PC-9 (cell line): ENCODE measurements around the gene MTERF4. TPM values are rescaled to one million over a fixed set of nuclear protein-coding genes. Genes with fewer than 3 reads are reported as not detected.
"Not testable (repeated sequence)": the region's sequence is repeated elsewhere in the genome, so short reads cannot be mapped to it uniquely, and the experiment has no call there.

Experiments used
- BruUV-seq: library from RNA; stranded (reverse); fragments of 400-500 nt; replicated peaks from 2 replicates; lab custom pipeline; 2021; lab: Mats Ljungman, UMichigan
- CTCF ChIA-PET: fragments of 300-600 bp; sonication (Branson Sonifier 250); formaldehyde crosslinking; loops from one replicate; lab custom pipeline; 2022; ENCODE audit warnings: antibody characterized with exemption; lab: Charles Lee
- POLR2A ChIA-PET: fragments of 300-600 bp; sonication (Branson Sonifier 250); formaldehyde crosslinking; loops from one replicate; lab custom pipeline; 2022; ENCODE audit warnings: antibody characterized with exemption; ENCODE audit not compliant: unreplicated experiment; lab: Charles Lee
- DNase-seq, 2 experiments: peaks; one replicate each; pipeline versions ENCODE4 v3.0.0 to v3.0.0-alpha.2; 2015 to 2022; ENCODE audit warnings: mixed read lengths in 1 of 2
- H2AFZ ChIP-seq: fragments of 200-600 bp; sonication (generic); 2 replicates; pipeline ENCODE4 v1.8.1; 2017; ENCODE audit warnings: antibody characterized with exemption
- H3F3A ChIP-seq: fragments of 200-600 bp; sonication (generic); 2 replicates; pipeline ENCODE4 v1.8.1; 2017; ENCODE audit warnings: antibody characterized with exemption, mild to moderate bottlenecking, low read depth; ENCODE audit not compliant: insufficient read depth
- H3K27ac ChIP-seq: fragments of 200-600 bp; sonication (generic); 2 replicates; pipeline ENCODE4 v1.6.1; 2016; ENCODE audit warnings: mixed run types
- H3K27me3 ChIP-seq: fragments of 200-600 bp; sonication (generic); 2 replicates; pipeline ENCODE4 v1.6.1; 2016; ENCODE audit warnings: low read depth, mixed run types; ENCODE audit not compliant: insufficient read depth
- H3K36me3 ChIP-seq: fragments of 200-600 bp; sonication (generic); 2 replicates; pipeline ENCODE4 v1.6.1; 2016; ENCODE audit warnings: low read depth, mixed run types
- H3K4me1 ChIP-seq: fragments of 200-600 bp; sonication (generic); replicated peaks from 2 replicates; pipeline ENCODE4 v1.6.1; 2016; ENCODE audit warnings: mixed run types; ENCODE audit not compliant: insufficient read depth
- H3K4me2 ChIP-seq: fragments of 200-600 bp; sonication (generic); 2 replicates; pipeline ENCODE4 v1.6.1; 2017; ENCODE audit warnings: mixed run types
- H3K4me3 ChIP-seq: fragments of 200-600 bp; sonication (generic); 2 replicates; pipeline ENCODE4 v1.6.1; 2016; ENCODE audit warnings: mixed run types
- H3K79me2 ChIP-seq: fragments of 200-600 bp; sonication (generic); 2 replicates; pipeline ENCODE4 v1.6.1; 2017; ENCODE audit warnings: low read depth, mixed run types
- H3K9me2 ChIP-seq: fragments of 200-600 bp; sonication (generic); 2 replicates; pipeline ENCODE4 v1.8.1; 2017; ENCODE audit warnings: mild to moderate bottlenecking; ENCODE audit not compliant: insufficient read depth
- H3K9me3 ChIP-seq: fragments of 200-600 bp; sonication (generic); 2 replicates; pipeline ENCODE4 v1.8.1; 2016; ENCODE audit warnings: low read depth; ENCODE audit not compliant: insufficient read depth
- H4K20me1 ChIP-seq: fragments of 200-600 bp; sonication (generic); 2 replicates; pipeline ENCODE4 v1.8.1; 2017; ENCODE audit not compliant: insufficient read depth
- CTCF ChIP-seq: fragments of 200-600 bp; sonication (generic); conservative IDR thresholded peaks from 2 replicates; pipeline ENCODE4 v1.6.1; 2017; ENCODE audit warnings: mixed run types, antibody characterized with exemption, mild to moderate bottlenecking, moderate library complexity
- EZH2 ChIP-seq: fragments of 200-600 bp; sonication (generic); IDR thresholded peaks from 2 replicates; pipeline ENCODE4 v1.8.0; 2017; ENCODE audit warnings: antibody characterized with exemption, low read depth
- intact Hi-C: fragments of 100-400 bp; cut with micrococcal nuclease; formaldehyde crosslinking; loops from one replicate; pipeline ENCODE4 v1.10.0; 2022; ENCODE audit not compliant: unreplicated experiment
- total RNA-seq: library from RNA; stranded (reverse); gene quantifications from 2 replicates; pipeline ENCODE4 v1.2.3, GENCODE V29; 2021

Gene MTERF4
- total RNA-seq, 1 experiment from 2014 or later, result 42.8 TPM

GRCh38 chr2:241095594-241096290 is 6.3 kb downstream of the MTERF4 start:
- POLR2A ChIA-PET, result interaction anchor here (0.7 kb wide), 1 partner anchor 102 kb away, joined by 3 read pairs; no protein-coding TSS in a partner anchor
- Histone ChIP-seq H3K27ac (no peak overlapping the region), H3K4me2 (no peak overlapping the region), H3K9me3 (no peaks in the 10 kb centered on the region), H3K4me1 (no peaks in the 10 kb centered on the region; the same call in 1 of the 2 replicates), H4K20me1 (peaks cover 6% of the 10 kb centered on the region; the same call in 1 of the 2 replicates), H2AFZ (no peak overlapping the region), H3K27me3 (no peaks in the 10 kb centered on the region), H3K79me2 (peaks cover 16% of the 10 kb centered on the region), H3K4me3 (no peak overlapping the region), H3K36me3 (peaks cover 22% of the 10 kb centered on the region; the same call in 1 of the 2 replicates), H3K9me2 (no peaks in the 10 kb centered on the region), H3F3A (peaks cover 3% of the 10 kb centered on the region; the same call in 1 of the 2 replicates)
- CTCF ChIA-PET, result interaction anchor here (0.6 kb wide), 1 partner anchor 17 kb away, joined by 5 read pairs; no protein-coding TSS in a partner anchor
- intact Hi-C loops, result no loop called here
- BruUV-seq, result no TSS peak
- DNase-seq, result no peak
- TF ChIP-seq EZH2 (no peak), CTCF (no peak)

- no TSS peak for BruUV-seq
- DNase-seq, result no peak
- H3K9me2 ChIP-seq, result no peaks in the 10 kb centered on the region
- CTCF ChIA-PET, result interaction anchor here (0.6 to 1.0 kb wide), 2 partner anchors 16 to 17 kb away, joined by 3 to 5 read pairs; no protein-coding TSS in a partner anchor
- no peaks in the 10 kb centered on the region for H3K4me1 ChIP-seq
- no peak overlapping the region for H3K4me2 ChIP-seq
- no peak overlapping the region for H2AFZ ChIP-seq
- no peaks in the 10 kb centered on the region for H3K27me3 ChIP-seq
- H3K27ac ChIP-seq, result no peak overlapping the region
- H3K79me2 ChIP-seq, result peaks cover 8% of the 10 kb centered on the region; the same call in 1 of the 2 replicates
- no peaks in the 10 kb centered on the region for H3K9me3 ChIP-seq
- H4K20me1 ChIP-seq, result peaks cover 6% of the 10 kb centered on the region; the same call in 1 of the 2 replicates
- intact Hi-C loops, result no loop called here
- POLR2A ChIA-PET, result interaction anchor here (0.7 kb wide), 1 partner anchor 101 kb away, joined by 3 read pairs; no protein-coding TSS in a partner anchor
- peaks cover 22% of the 10 kb centered on the region; the same call in 1 of the 2 replicates for H3K36me3 ChIP-seq
- H3K4me3 ChIP-seq, result no peak overlapping the region
- peaks cover 3% of the 10 kb centered on the region; the same call in 1 of the 2 replicates for H3F3A ChIP-seq
- TF ChIP-seq CTCF (no peak), EZH2 (no peak)
Observed at GRCh38 chr2:241094924-241095420, 7.1 kb downstream of the MTERF4 start.

- ChIA-PET POLR2A (no interaction called here), CTCF (interaction anchor here (0.9 to 1.0 kb wide), 2 partner anchors 16 to 182 kb away, joined by 3 read pairs; no protein-coding TSS in a partner anchor)
- H3K9me2 ChIP-seq, result no peaks in the 10 kb centered on the region
- H3K27me3 ChIP-seq, result no peaks in the 10 kb centered on the region
- no peak overlapping the region for H2AFZ ChIP-seq
- no peak for TF ChIP-seq CTCF
- no peak for TF ChIP-seq EZH2
- intact Hi-C loops, result no loop called here
- no peaks in the 10 kb centered on the region for H3K9me3 ChIP-seq
- peaks cover 6% of the 10 kb centered on the region; the same call in 1 of the 2 replicates for H4K20me1 ChIP-seq
- peaks cover 22% of the 10 kb centered on the region; the same call in 1 of the 2 replicates for H3K36me3 ChIP-seq
- H3K4me1 ChIP-seq, result no peaks in the 10 kb centered on the region
- no peak overlapping the region for H3K4me2 ChIP-seq
- DNase-seq, result no peak
- no TSS peak for BruUV-seq
- H3F3A ChIP-seq, result peaks cover 3% of the 10 kb centered on the region; the same call in 1 of the 2 replicates
- H3K4me3 ChIP-seq, result no peak overlapping the region
- H3K27ac ChIP-seq, result no peak overlapping the region
- H3K79me2 ChIP-seq, result 0 out of 2 replicates have a peak, but pooled peaks cover 2% of the 10 kb centered on the region
Observed at GRCh38 chr2:241094172-241094571, 7.9 kb downstream of the MTERF4 start.

GRCh38 chr2:241093133-241093781 is 8.8 kb downstream of the MTERF4 start:
- H3K9me2 ChIP-seq, H4K20me1 ChIP-seq, CTCF ChIA-PET, DNase-seq, H2AFZ ChIP-seq, BruUV-seq, H3K4me2 ChIP-seq, H3K27ac ChIP-seq, H3F3A ChIP-seq, intact Hi-C loops, H3K4me1 ChIP-seq, H3K4me3 ChIP-seq, H3K79me2 ChIP-seq, H3K27me3 ChIP-seq, H3K9me3 ChIP-seq: not testable (repeated sequence)
- POLR2A ChIA-PET, result interaction anchor here (0.6 kb wide), 1 partner anchor 15 kb away, joined by 4 read pairs; no protein-coding TSS in a partner anchor
- peaks cover 24% of the 10 kb centered on the region for H3K36me3 ChIP-seq
